Stomach smooth muscle (tissue), 2 donors: Measurements from ENCODE around the gene AQP5.
"Not testable (repeated sequence)": the region's sequence is repeated elsewhere in the genome, so short reads cannot be mapped to it uniquely, and the experiment has no call there.

Experiments
- H3K27ac ChIP-seq: one replicate; pipeline ENCODE4 v1.7.0; 2013; ENCODE audit warnings: mild to moderate bottlenecking, low read length, inconsistent platforms
- H3K27me3 ChIP-seq, 2 donors: one replicate each; pipeline ENCODE4 v1.7.0; 2013; ENCODE audit warnings: low read length in 2 of 2; ENCODE audit not compliant: insufficient read depth in 2 of 2, control insufficient read depth in 1 of 2
- H3K36me3 ChIP-seq, 2 donors: one replicate each; pipeline ENCODE4 v1.7.0; 2013; ENCODE audit warnings: low read length in 2 of 2; ENCODE audit not compliant: control insufficient read depth in 2 of 2, insufficient read depth in 2 of 2
- H3K4me1 ChIP-seq: one replicate; pipeline ENCODE4 v1.7.0; 2013; ENCODE audit warnings: low read length; ENCODE audit not compliant: control insufficient read depth, insufficient read depth
- H3K4me3 ChIP-seq, 2 donors: one replicate each; pipeline ENCODE4 v1.7.0; 2013; ENCODE audit warnings: low read length in 2 of 2
- H3K9ac ChIP-seq, 2 donors: one replicate each; pipeline ENCODE4 v1.7.0; 2013; ENCODE audit warnings: low read length in 2 of 2, mild to moderate bottlenecking in 1 of 2
- H3K9me3 ChIP-seq, 2 donors: one replicate each; pipeline ENCODE4 v1.7.0; 2013; ENCODE audit warnings: low read length in 2 of 2; ENCODE audit not compliant: control insufficient read depth in 2 of 2
- donor health status: healthy.
- donor health status: Pancreatic carcinoma.

The AQP5 gene

GRCh38 chr12:49984476-49985359 is 23.0 kb downstream of the AQP5 start:
- Histone ChIP-seq H3K36me3 (no peaks in the 10 kb centered on the region), H3K4me1 (peaks cover 22% of the 10 kb centered on the region), H3K4me3 (no peak overlapping the region), H3K27me3 (no peaks in the 10 kb centered on the region), H3K9ac (no peak overlapping the region), H3K9me3 (no peaks in the 10 kb centered on the region), H3K27ac (no peak overlapping the region)

GRCh38 chr12:49985981-49986380 is 24.3 kb downstream of the AQP5 start:
- Histone ChIP-seq H3K4me3 (peak overlapping the region in 1 of 2 donors; percentile 8), H3K9ac (no peak overlapping the region), H3K27me3 (no peaks in the 10 kb centered on the region), H3K9me3 (no peaks in the 10 kb centered on the region), H3K36me3 (no peaks in the 10 kb centered on the region), H3K27ac (no peak overlapping the region), H3K4me1 (peaks cover 22% of the 10 kb centered on the region)

GRCh38 chr12:49986476-49986875 is 24.8 kb downstream of the AQP5 start:
- H3K9me3 ChIP-seq, H3K27ac ChIP-seq, H3K4me3 ChIP-seq, H3K27me3 ChIP-seq, H3K9ac ChIP-seq, H3K36me3 ChIP-seq: not testable (repeated sequence)
- peaks cover 22% of the 10 kb centered on the region for H3K4me1 ChIP-seq

- H3K36me3 ChIP-seq: peaks cover 3 to 5% of the 10 kb centered on the region in 2 donors
- H3K27ac ChIP-seq: peak overlapping the region; percentile 53
- H3K27me3 ChIP-seq: no peaks in the 10 kb centered on the region
- no peaks in the 10 kb centered on the region for H3K9me3 ChIP-seq
- H3K9ac ChIP-seq: no peak overlapping the region
- peaks cover 17% of the 10 kb centered on the region for H3K4me1 ChIP-seq
- no peak overlapping the region for H3K4me3 ChIP-seq
These were observed 26.1 kb downstream of the AQP5 start for GRCh38 chr12:49987625-49988303.

GRCh38 chr12:49989400-49989799 is 27.7 kb downstream of the AQP5 start:
- H3K9me3 ChIP-seq, H3K4me3 ChIP-seq, H3K9ac ChIP-seq, H3K27ac ChIP-seq, H3K4me1 ChIP-seq, H3K27me3 ChIP-seq: not testable (repeated sequence)
- peaks cover 3 to 11% of the 10 kb centered on the region in 2 donors for H3K36me3 ChIP-seq

GRCh38 chr12:49990273-49990672 is 28.6 kb downstream of the AQP5 start:
- Histone ChIP-seq H3K4me3 (no peak overlapping the region), H3K9me3 (no peaks in the 10 kb centered on the region), H3K4me1 (peaks cover 3% of the 10 kb centered on the region), H3K27ac (no peak overlapping the region), H3K36me3 (peaks cover 3 to 11% of the 10 kb centered on the region in 2 donors), H3K27me3 (no peaks in the 10 kb centered on the region), H3K9ac (no peak overlapping the region)

- H3K27ac ChIP-seq: no peak overlapping the region
- H3K4me3 ChIP-seq: no peak overlapping the region
- no peak overlapping the region for H3K9ac ChIP-seq
- no peaks in the 10 kb centered on the region for H3K9me3 ChIP-seq
- no peaks in the 10 kb centered on the region for H3K27me3 ChIP-seq
- H3K4me1 ChIP-seq: peaks cover under 1% of the 10 kb centered on the region
- peaks cover 0 to 2% of the 10 kb centered on the region in 2 donors for H3K36me3 ChIP-seq
These were observed 36.8 kb downstream of the AQP5 start for GRCh38 chr12:49998453-49998852.

- H3K27me3 ChIP-seq: no peaks in the 10 kb centered on the region
- no peaks in the 10 kb centered on the region for H3K9me3 ChIP-seq
- no peak overlapping the region for H3K9ac ChIP-seq
- no peaks in the 10 kb centered on the region for H3K36me3 ChIP-seq
- H3K27ac ChIP-seq: peak overlapping the region; percentile 77
- H3K4me1 ChIP-seq: peaks cover 17% of the 10 kb centered on the region
- H3K4me3 ChIP-seq: no peak overlapping the region
These were observed 41.9 kb downstream of the AQP5 start for GRCh38 chr12:50003595-50003994.

GRCh38 chr12:50004696-50005095 is 43.0 kb downstream of the AQP5 start:
- Histone ChIP-seq H3K9me3 (no peaks in the 10 kb centered on the region), H3K4me1 (peaks cover 17% of the 10 kb centered on the region), H3K27me3 (no peaks in the 10 kb centered on the region), H3K4me3 (no peak overlapping the region), H3K9ac (peak overlapping the region in 1 of 2 donors; percentile 13), H3K36me3 (no peaks in the 10 kb centered on the region), H3K27ac (peak overlapping the region; percentile 77)

GRCh38 chr12:50005175-50005574 is 43.5 kb downstream of the AQP5 start:
- H3K9me3 ChIP-seq: no peaks in the 10 kb centered on the region
- peaks cover 17% of the 10 kb centered on the region for H3K4me1 ChIP-seq
- peak overlapping the region; percentile 77 for H3K27ac ChIP-seq
- H3K27me3 ChIP-seq: no peaks in the 10 kb centered on the region
- H3K4me3 ChIP-seq: no peak overlapping the region
- H3K36me3 ChIP-seq: no peaks in the 10 kb centered on the region
- H3K9ac ChIP-seq: peak overlapping the region in 1 of 2 donors; percentile 7

GRCh38 chr12:50006280-50006679 is 44.6 kb downstream of the AQP5 start:
- H3K4me1 ChIP-seq: peaks cover 17% of the 10 kb centered on the region
- no peaks in the 10 kb centered on the region for H3K36me3 ChIP-seq
- H3K4me3 ChIP-seq: peak overlapping the region in 1 of 2 donors; percentile 8
- no peaks in the 10 kb centered on the region for H3K9me3 ChIP-seq
- no peaks in the 10 kb centered on the region for H3K27me3 ChIP-seq
- peak overlapping the region; percentile 77 for H3K27ac ChIP-seq
- no peak overlapping the region for H3K9ac ChIP-seq
